ENCODE data around the gene KLF14.
A peak's percentile ranks its signal among the peaks of the same experiment; 100 is the strongest.
"Not testable (repeated sequence)": the region's sequence is repeated elsewhere in the genome, so short reads cannot be mapped to it uniquely, and the experiment has no call there.

The KLF14 gene

GRCh38 chr7:130712416-130712815 lies 21.6 kb downstream of the KLF14 start:
- DNase-seq (ENCODE audit: low spot score), result no peak

DNA sequence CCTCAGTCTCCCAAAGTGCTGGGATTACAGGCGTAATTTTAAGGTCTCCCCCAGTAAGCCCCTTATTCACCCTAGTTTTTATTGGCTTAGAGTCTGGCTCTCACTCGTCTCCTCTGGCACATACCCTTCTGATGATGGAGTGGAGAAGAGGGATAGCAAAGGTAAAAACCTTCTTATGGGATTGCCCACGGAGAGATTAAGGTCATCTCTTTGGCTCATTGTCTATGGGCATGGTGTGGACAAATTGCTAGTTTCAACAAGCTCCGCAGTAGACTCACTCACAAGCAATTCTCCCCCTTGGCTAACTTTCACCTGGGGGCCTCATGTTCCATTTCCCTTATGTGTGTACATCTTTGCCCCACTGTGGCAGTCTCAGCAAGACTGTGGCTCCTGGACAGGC lies 25.2 kb downstream of the KLF14 start:
- no peak for DNase-seq (ENCODE audit: low spot score)

- no peak for DNase-seq (ENCODE audit: low spot score)
Observed at GRCh38 chr7:130708001-130708400, 26.0 kb downstream of the KLF14 start.

DNA sequence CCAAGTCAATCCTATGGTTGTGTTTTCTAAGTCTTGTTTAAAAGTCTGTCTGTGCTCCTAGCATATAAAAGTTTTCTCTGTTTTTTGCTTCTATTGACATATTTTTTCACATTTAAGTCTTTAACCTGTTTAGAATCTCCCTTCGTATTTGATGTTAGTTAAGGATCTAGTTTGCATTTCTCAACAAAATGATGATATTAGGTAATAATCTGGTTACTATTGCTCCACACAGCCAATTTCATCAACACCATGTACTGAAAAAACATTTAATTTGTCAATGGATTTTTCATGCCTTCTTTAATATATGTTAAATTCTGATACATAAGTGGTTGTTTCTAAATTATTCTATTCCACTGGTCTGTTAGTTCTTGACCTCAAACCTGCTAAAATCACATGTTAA lies 30.2 kb downstream of the KLF14 start:
- no peak for DNase-seq (ENCODE audit: low spot score)

- DNase-seq (ENCODE audit: low spot score), result no peak
Observed at GRCh38 chr7:130701650-130702049, 32.4 kb downstream of the KLF14 start.

GRCh38 chr7:130700760-130701159 lies 33.2 kb downstream of the KLF14 start:
- no peak for DNase-seq (ENCODE audit: low spot score)

- no peak for DNase-seq (ENCODE audit: low spot score)
Observed at GRCh38 chr7:130699686-130700085, 34.3 kb downstream of the KLF14 start.

- DNase-seq (ENCODE audit: low spot score), result no peak
Observed at GRCh38 chr7:130697820-130698219, 36.2 kb downstream of the KLF14 start.

- DNase-seq (ENCODE audit: low spot score), result peak; percentile 7
Observed at GRCh38 chr7:130695840-130696239, 38.2 kb downstream of the KLF14 start.

- DNase-seq (ENCODE audit: low spot score), result not testable (repeated sequence)
Observed at GRCh38 chr7:130692396-130692795, 41.6 kb downstream of the KLF14 start.

- DNase-seq (ENCODE audit: low spot score), result no peak
Observed at GRCh38 chr7:130689683-130690082, 44.3 kb downstream of the KLF14 start.

- DNase-seq (ENCODE audit: low spot score), result no peak
Observed at GRCh38 chr7:130683026-130683425, 51.0 kb downstream of the KLF14 start.
